ENCODE measurements around the gene CIBAR2.

GRCh38 chr16:85091522-85091910 is 20.8 kb downstream of the CIBAR2 start:
- TF ChIP-seq, protein P1, sequence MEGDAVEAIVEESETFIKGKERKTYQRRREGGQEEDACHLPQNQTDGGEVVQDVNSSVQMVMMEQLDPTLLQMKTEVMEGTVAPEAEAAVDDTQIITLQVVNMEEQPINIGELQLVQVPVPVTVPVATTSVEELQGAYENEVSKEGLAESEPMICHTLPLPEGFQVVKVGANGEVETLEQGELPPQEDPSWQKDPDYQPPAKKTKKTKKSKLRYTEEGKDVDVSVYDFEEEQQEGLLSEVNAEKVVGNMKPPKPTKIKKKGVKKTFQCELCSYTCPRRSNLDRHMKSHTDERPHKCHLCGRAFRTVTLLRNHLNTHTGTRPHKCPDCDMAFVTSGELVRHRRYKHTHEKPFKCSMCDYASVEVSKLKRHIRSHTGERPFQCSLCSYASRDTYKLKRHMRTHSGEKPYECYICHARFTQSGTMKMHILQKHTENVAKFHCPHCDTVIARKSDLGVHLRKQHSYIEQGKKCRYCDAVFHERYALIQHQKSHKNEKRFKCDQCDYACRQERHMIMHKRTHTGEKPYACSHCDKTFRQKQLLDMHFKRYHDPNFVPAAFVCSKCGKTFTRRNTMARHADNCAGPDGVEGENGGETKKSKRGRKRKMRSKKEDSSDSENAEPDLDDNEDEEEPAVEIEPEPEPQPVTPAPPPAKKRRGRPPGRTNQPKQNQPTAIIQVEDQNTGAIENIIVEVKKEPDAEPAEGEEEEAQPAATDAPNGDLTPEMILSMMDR (conservative IDR thresholded peaks at IDR 0.05 in 1 of 2, IDR thresholded peaks at IDR 0.05 in 1 of 2; ENCODE audit: low read depth in 1 of 2, low read length in 2 of 2): no peak
- TF ChIP-seq EZH2 (IDR thresholded peaks at IDR 0.05; ENCODE audit: low read length, missing control alignments): no peak

Data from fibroblast of lung (primary cell).